Breast epithelium (tissue), 4 donors: Measurements from ENCODE around the gene MGST3. TPM values are rescaled to one million over a fixed set of nuclear protein-coding genes. Genes with fewer than 3 reads are reported as not detected.
"Not testable (repeated sequence)": the region's sequence is repeated elsewhere in the genome, so short reads cannot be mapped to it uniquely, and the experiment has no call there.

ENCODE experiments used
- DNase-seq, 2 donors: peaks; one replicate each; pipeline ENCODE4 v3.0.0-alpha.2; 2019; ENCODE audit warnings: low spot score in 2 of 2
- H3K27ac ChIP-seq, 2 donors: fragments of 200-600 bp; sonication (generic) in 1 of 2; one replicate each; pipeline ENCODE4 v1.5.1; 2016 to 2019; ENCODE audit warnings: mild to moderate bottlenecking in 1 of 2
- H3K27me3 ChIP-seq, 2 donors: fragments of 200-600 bp; sonication (generic) in 1 of 2; one replicate each; pipeline versions ENCODE4 v1.5.1 to v1.6.0; 2017 to 2019; ENCODE audit warnings: control low read depth in 1 of 2, mild to moderate bottlenecking in 1 of 2
- H3K36me3 ChIP-seq: fragments of 200-600 bp; one replicate; pipeline ENCODE4 v1.5.1; 2019
- H3K4me1 ChIP-seq, 2 donors: fragments of 200-600 bp; sonication (generic); one replicate each; pipeline ENCODE4 v1.5.1; 2016 to 2019; ENCODE audit warnings: control low read depth in 1 of 2
- H3K4me3 ChIP-seq, 3 donors: fragments of 200-600 bp; sonication (generic); 1 replicate in 2 of 3; 2 replicates in 1 of 3; pipeline ENCODE4 v1.5.1; 2016 to 2019; ENCODE audit warnings: mild to moderate bottlenecking in 3 of 3, moderate library complexity in 2 of 3
- H3K9me3 ChIP-seq, 2 donors: fragments of 200-600 bp; sonication (generic) in 1 of 2; one replicate each; pipeline ENCODE4 v1.5.1; 2016 to 2019; ENCODE audit warnings: control low read depth in 1 of 2
- CTCF ChIP-seq, 3 donors: fragments of 450-650 bp; IDR thresholded peaks; one replicate each; pipeline ENCODE4 v1.5.1; 2016 to 2017; ENCODE audit warnings: antibody characterized with exemption in 3 of 3, mild to moderate bottlenecking in 3 of 3, moderate library complexity in 3 of 3
- POLR2A ChIP-seq: fragments of 450-650 bp; IDR thresholded peaks from one replicate; pipeline ENCODE4 v1.6.1; 2016; ENCODE audit warnings: antibody characterized with exemption, mild to moderate bottlenecking, moderate library complexity
- POLR2AphosphoS5 ChIP-seq, 3 donors: sonication (generic); formaldehyde crosslinking; IDR thresholded peaks; one replicate each; pipeline ENCODE4 v1.6.1; 2017; ENCODE audit warnings: antibody characterized with exemption in 3 of 3
- intact Hi-C: fragments of 100-400 bp; cut with DNase I; formaldehyde crosslinking; loops from one replicate; pipeline ENCODE4 v1.15.1; 2023; ENCODE audit warnings: low total_unique reads
- total RNA-seq, 3 donors: library from RNA; depleted of rRNA; stranded (reverse); fragments of >200 nt; gene quantifications; one replicate each; pipeline ENCODE4 v1.1.0, GENCODE V29; 2016

Gene MGST3
- total RNA-seq, 3 donors from 2014 or later = 140 to 318 (median 251) TPM

GRCh38 chr1:165674599-165674998 lies 43.6 kb downstream of the MGST3 start:
- DNase-seq = no peak
- Histone ChIP-seq H3K36me3 (no peaks in the 10 kb centered on the region), H3K9me3 (no peaks in the 10 kb centered on the region), H3K4me3 (no peak overlapping the region), H3K4me1 (no peaks in the 10 kb centered on the region), H3K27me3 (no peaks in the 10 kb centered on the region), H3K27ac (no peak overlapping the region)
- intact Hi-C loops = no loop called here
- no peak for TF ChIP-seq POLR2A
- no peak for TF ChIP-seq CTCF (IDR thresholded peaks at IDR 0.05)
- TF ChIP-seq POLR2AphosphoS5 (IDR thresholded peaks at IDR 0.05) = no peak

- Histone ChIP-seq H3K4me3 (no peak overlapping the region), H3K4me1 (no peaks in the 10 kb centered on the region), H3K36me3 (no peaks in the 10 kb centered on the region), H3K27ac (no peak overlapping the region), H3K27me3 (no peaks in the 10 kb centered on the region), H3K9me3 (no peaks in the 10 kb centered on the region)
- no peak for DNase-seq
- intact Hi-C loops = no loop called here
- TF ChIP-seq POLR2AphosphoS5 (IDR thresholded peaks at IDR 0.05) (no peak), POLR2A (no peak), CTCF (IDR thresholded peaks at IDR 0.05) (no peak)
Measured at GRCh38 chr1:165675794-165676193, 44.8 kb downstream of the MGST3 start.

GRCh38 chr1:165678509-165678908 lies 47.5 kb downstream of the MGST3 start:
- no peaks in the 10 kb centered on the region for H3K27me3 ChIP-seq
- no peaks in the 10 kb centered on the region for H3K36me3 ChIP-seq
- no peak overlapping the region for H3K4me3 ChIP-seq
- DNase-seq = no peak
- no peaks in the 10 kb centered on the region for H3K9me3 ChIP-seq
- TF ChIP-seq POLR2AphosphoS5 (IDR thresholded peaks at IDR 0.05) = no peak
- no peak for TF ChIP-seq POLR2A
- TF ChIP-seq CTCF (IDR thresholded peaks at IDR 0.05) = no peak
- H3K4me1 ChIP-seq = no peaks in the 10 kb centered on the region
- intact Hi-C loops = no loop called here
- no peak overlapping the region for H3K27ac ChIP-seq

- TF ChIP-seq POLR2A (no peak), CTCF (IDR thresholded peaks at IDR 0.05) (no peak), POLR2AphosphoS5 (IDR thresholded peaks at IDR 0.05) (no peak)
- H3K36me3 ChIP-seq = no peaks in the 10 kb centered on the region
Measured at GRCh38 chr1:165679282-165680036, 48.4 kb downstream of the MGST3 start.

GRCh38 chr1:165680303-165680702 lies 49.3 kb downstream of the MGST3 start:
- DNase-seq = no peak
- intact Hi-C loops = no loop called here
- Histone ChIP-seq H3K36me3 (no peaks in the 10 kb centered on the region), H3K27ac (no peak overlapping the region), H3K4me1 (no peaks in the 10 kb centered on the region), H3K4me3 (no peak overlapping the region), H3K9me3 (no peaks in the 10 kb centered on the region), H3K27me3 (no peaks in the 10 kb centered on the region)
- no peak for TF ChIP-seq CTCF (IDR thresholded peaks at IDR 0.05)
- no peak for TF ChIP-seq POLR2AphosphoS5 (IDR thresholded peaks at IDR 0.05)

More at GRCh38 chr1:165679282-165680036, 48.4 kb downstream of the MGST3 start:
- Histone ChIP-seq H3K27ac (no peak overlapping the region), H3K9me3 (no peaks in the 10 kb centered on the region), H3K4me3 (no peak overlapping the region), H3K27me3 (no peaks in the 10 kb centered on the region), H3K4me1 (no peaks in the 10 kb centered on the region)
- intact Hi-C loops = no loop called here
- DNase-seq = no peak

GRCh38 chr1:165680773-165681172 lies 49.7 kb downstream of the MGST3 start:
- H3K4me1 ChIP-seq, DNase-seq, H3K27ac ChIP-seq, H3K27me3 ChIP-seq, intact Hi-C loops, H3K36me3 ChIP-seq, H3K4me3 ChIP-seq, H3K9me3 ChIP-seq: not testable (repeated sequence)
